ENCODE measurements around the gene TUBGCP2.
A peak's percentile ranks its signal among the peaks of the same experiment; 100 is the strongest.
"Not testable (repeated sequence)": the region's sequence is repeated elsewhere in the genome, so short reads cannot be mapped to it uniquely, and the experiment has no call there.

Gene TUBGCP2

DNA sequence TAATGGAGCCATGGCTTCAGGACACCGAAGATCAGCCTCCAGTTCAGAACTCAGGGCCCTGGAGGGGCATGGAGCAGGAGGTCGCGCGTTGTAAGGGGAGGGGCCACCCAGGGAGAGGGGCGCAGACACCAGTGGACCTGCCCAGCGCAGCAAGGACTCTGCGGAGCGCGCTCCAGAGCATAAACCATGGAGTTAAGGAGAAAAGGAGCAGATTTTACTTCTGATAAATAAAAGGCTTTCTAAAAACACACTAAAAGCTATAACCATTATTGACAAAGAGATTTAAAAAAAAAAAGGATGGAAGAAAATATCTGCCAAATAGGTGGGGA lies 17.5 kb upstream of the TUBGCP2 start:
- H3K27ac ChIP-seq, result peak overlapping the region; percentile 77
- TF ChIP-seq, protein P1, sequence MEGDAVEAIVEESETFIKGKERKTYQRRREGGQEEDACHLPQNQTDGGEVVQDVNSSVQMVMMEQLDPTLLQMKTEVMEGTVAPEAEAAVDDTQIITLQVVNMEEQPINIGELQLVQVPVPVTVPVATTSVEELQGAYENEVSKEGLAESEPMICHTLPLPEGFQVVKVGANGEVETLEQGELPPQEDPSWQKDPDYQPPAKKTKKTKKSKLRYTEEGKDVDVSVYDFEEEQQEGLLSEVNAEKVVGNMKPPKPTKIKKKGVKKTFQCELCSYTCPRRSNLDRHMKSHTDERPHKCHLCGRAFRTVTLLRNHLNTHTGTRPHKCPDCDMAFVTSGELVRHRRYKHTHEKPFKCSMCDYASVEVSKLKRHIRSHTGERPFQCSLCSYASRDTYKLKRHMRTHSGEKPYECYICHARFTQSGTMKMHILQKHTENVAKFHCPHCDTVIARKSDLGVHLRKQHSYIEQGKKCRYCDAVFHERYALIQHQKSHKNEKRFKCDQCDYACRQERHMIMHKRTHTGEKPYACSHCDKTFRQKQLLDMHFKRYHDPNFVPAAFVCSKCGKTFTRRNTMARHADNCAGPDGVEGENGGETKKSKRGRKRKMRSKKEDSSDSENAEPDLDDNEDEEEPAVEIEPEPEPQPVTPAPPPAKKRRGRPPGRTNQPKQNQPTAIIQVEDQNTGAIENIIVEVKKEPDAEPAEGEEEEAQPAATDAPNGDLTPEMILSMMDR (conservative IDR thresholded peaks at IDR 0.05), result no peak

DNA sequence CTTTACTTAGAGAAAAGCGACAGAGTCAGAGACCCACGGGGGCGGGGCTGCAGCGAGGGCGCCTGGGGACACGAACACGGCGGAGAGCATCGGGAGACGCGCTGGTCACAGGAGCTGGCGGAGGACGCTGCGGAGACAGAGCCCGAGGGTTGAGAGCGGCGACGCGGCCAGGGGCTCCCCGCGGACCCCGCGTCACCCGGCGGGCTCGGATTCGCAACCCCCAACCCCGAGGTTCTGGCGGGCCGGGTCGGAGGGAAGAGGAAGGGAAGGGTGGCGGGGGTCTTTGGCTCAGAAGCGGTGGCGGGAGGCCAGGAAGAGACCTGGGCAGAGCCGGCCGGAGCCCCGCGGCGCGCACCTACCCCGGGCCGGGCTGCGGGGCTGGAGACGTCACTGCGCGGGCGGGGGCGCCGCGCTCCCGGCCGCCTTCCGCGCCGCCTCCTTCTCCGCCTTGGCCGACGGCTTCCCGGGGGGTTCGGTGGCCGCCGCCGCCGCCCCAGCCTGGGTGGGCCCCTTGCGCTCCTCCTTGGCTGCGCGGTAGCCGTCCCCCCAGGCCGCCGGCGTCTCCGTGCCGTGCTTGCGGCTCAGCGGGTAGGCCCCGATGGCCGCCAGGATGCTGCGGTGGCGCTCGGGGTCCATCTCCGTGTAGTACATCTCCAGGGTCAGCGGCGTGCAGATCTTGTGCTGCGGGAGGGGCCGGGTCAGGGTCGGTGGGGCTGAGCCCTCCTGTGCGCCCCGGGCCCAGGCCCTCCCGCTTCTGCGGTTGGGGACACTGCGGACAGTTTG lies 17.0 kb upstream of the TUBGCP2 start:
- TF ChIP-seq, protein P1 (conservative IDR thresholded peaks at IDR 0.05), result no peak

DNA sequence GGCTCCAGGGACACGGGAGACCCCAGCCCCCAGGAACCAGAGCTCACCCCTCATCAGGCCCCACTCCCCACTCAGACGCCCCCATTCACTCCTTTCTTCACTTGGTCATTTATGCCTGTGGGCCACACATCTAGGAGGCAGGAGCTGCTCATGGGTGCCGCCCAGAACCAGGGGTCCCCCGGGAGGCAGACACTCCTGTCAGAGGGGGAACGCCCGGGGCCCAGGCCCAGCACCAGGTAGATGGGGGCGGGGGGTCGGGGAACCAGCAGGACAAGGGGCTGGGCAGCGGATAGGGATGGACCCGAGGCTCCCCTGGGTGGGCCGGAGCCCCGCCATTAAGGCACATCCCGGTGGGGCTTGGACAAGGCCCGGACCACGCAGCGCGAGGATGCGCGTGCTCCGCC lies 16.2 kb upstream of the TUBGCP2 start:
- TF ChIP-seq, protein P1 (conservative IDR thresholded peaks at IDR 0.05), result no peak
- peak overlapping the region; percentile 77 for H3K27ac ChIP-seq

More for the DNA sequence above, 17.0 kb upstream of the TUBGCP2 start:
- H3K27ac ChIP-seq, result peak overlapping the region; percentile 77

DNA sequence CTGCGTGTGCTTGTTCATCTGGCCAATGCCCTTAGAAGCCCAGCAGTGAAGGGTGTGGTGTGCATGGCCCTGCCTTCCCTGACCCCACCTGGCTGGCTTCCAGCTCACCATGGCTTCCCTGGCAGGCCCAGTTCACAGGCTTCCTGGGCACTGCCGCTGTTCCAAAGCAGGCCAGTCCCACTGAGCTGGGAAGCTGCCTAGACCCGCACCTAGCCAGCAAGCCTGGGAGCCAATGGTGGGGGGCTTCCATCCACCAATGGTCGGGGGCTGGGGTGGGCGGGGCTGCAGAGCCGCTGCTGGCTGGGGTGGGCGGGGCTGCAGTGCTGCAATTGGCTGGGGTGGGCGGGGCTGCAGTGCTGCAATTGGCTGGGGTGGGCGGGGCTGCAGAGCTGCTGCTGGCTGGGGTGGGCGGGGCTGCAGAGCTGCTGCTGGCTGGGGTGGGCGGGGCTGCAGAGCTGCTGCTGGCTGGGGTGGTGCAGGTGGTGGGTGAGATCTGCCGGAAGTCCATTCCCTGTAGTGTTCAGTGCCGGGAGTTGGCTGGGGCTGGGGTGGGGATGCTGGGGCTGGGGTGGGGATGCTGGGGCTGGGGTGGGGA lies 15.6 kb upstream of the TUBGCP2 start:
- no peak overlapping the region for H3K27ac ChIP-seq
- TF ChIP-seq, protein P1 (conservative IDR thresholded peaks at IDR 0.05), result no peak

DNA sequence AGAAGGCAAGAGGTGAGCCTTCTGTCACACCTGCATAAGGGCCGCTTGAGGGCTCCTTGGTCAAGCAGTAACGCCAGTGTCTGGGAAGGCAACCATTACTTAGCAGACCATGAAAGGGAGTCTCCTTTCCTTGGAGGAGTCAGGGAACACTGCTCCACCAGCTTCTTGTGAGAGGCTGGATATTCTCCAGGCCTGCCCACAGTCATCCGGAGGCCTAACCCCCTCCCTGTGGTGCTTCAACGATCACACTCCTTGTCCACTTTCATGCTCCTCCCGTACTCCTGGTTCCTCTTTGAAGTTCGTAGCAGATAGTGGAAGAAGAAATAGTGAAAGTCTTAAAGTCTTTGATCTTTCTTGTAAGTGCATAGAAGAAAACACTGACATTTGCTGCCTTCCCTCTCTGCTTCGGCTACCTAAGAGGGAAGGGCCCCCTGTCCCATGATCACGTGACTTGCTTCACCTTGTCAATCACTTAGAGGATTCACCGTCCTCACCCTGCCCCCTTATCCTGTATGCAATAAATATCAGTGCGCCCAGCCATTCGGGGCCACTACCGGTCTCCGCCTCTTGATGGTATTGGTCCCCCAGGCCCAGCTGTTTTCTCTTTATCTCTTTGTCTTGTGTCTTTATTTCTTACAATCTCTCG lies 13.5 kb upstream of the TUBGCP2 start:
- H3K27ac ChIP-seq, result not testable (repeated sequence)

DNA sequence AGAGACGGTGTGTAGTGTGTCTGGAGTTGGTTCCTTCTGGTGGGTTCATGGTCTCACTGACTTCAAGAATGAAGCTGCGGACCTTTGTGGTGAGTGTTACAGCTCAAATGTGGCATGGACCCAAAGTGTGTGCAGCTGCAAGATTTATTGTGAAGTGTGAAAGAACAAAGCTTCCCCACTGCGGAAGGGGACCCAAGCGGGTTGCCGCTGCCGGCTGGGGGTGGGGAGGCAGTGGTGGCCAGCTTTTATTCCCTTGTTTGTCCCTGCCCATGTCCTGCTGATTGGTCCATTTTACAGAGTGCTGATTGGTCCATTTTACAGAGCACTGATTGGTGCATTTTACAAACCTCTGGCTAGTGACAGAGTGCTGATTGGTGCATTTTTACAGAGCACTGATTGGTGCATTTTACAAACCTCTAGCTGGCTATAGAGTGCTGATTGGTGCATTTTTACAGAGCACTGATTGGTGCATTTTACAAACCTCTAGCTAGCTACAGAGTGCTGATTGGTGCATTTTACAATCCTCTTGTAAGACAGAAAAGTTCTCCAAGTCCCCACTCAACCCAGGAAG lies 12.3 kb upstream of the TUBGCP2 start:
- not testable (repeated sequence) for H3K27ac ChIP-seq

DNA sequence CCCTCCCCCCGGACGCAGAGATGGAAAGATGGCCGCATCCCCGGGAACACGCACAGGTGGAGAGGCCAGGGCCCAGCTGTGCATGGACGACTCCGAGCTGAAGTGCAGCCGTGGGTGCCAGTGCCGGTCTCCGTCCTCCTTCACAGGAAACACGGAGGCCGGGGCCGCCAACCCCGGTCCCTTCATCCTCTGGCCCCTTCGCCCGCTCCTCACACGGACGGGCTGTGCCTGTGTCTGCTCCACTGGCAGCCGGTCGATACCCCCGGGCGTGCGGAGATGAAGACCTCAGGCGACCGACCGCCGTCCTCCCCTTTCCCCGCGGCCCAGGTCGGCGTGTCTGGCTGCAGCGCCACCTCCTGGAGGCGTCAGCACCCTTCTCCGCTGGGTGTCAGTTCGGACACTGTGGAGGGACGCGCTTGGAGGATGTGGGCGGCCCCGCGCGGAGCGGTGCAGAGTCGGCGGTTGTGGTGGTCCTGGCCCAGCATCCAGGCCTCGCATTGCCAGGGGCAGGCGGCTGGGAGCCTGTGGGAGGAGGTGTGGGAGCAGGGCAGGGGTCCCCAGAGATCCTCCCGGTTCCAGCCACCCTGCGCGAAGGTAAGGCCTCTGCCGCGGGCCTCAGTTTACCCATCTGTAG lies 9.9 kb upstream of the TUBGCP2 start:
- H3K27ac ChIP-seq, result peak overlapping the region; percentile 52; the same call in 1 of the 2 replicates

DNA sequence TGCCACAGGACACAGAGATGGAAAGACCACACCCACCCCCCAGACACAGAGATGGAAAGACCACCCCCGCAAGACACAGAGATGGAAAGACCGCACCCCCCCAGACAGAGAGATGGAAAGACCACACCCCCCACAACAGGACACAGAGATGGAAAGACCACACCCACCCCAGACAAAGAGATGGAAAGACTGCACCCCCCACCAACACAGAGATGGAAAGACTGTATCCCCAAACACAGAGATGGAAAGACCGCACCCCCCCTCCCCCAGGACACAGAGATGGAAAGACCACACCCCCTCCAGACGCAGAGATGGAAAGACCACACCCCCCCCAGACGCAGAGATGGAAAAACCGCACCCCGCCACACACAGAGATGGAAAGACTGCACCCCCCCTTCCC lies 8.1 kb upstream of the TUBGCP2 start:
- TF ChIP-seq, protein P1 (conservative IDR thresholded peaks at IDR 0.05), result no peak
- H3K27ac ChIP-seq, result no peak overlapping the region

More for the DNA sequence above, 9.9 kb upstream of the TUBGCP2 start:
- TF ChIP-seq, protein P1 (conservative IDR thresholded peaks at IDR 0.05), result peak; percentile 83

All from VCaP (cell line).